ENCODE measurements around the gene NOD1.
A peak's percentile ranks its signal among the peaks of the same experiment; 100 is the strongest.
"Not testable (repeated sequence)": the region's sequence is repeated elsewhere in the genome, so short reads cannot be mapped to it uniquely, and the experiment has no call there.

The NOD1 gene

GRCh38 chr7:30447466-30447865 lies 31.1 kb downstream of the NOD1 start:
- DNase-seq (ENCODE audit: low read depth) = no peak

GRCh38 chr7:30446266-30446665 lies 32.3 kb downstream of the NOD1 start:
- DNase-seq (ENCODE audit: low read depth) = no peak

DNA sequence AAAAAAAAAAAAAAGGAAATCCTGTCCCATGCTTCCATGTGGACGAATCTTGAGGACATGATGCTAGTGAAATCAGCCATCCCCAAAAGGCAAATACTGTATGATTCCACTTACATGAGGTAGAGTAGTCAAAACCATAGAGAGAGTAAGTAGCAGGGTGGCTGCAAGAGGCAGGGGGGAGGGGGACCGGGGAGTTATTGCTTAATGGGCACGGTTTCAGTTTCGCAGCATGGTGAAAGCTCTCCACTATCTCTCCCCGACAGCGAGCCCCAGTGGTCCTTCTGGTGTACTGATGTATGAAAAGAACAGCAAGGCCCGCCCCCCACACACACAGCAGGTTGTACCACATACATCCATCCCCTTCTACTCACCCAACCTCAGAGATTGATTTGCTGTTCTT lies 32.8 kb downstream of the NOD1 start:
- no peak for DNase-seq (ENCODE audit: low read depth)

GRCh38 chr7:30437823-30438574 lies 40.6 kb downstream of the NOD1 start:
- DNase-seq (ENCODE audit: low read depth) = no peak

GRCh38 chr7:30436518-30436917 lies 42.1 kb downstream of the NOD1 start:
- no peak for DNase-seq (ENCODE audit: low read depth)

- no peak for DNase-seq (ENCODE audit: low read depth)
These were observed 42.5 kb downstream of the NOD1 start for GRCh38 chr7:30436046-30436445.

GRCh38 chr7:30434140-30434799 lies 44.3 kb downstream of the NOD1 start:
- DNase-seq (ENCODE audit: low read depth) = no peak

- no peak for DNase-seq (ENCODE audit: low read depth)
These were observed 45.1 kb downstream of the NOD1 start for GRCh38 chr7:30433506-30433905.

GRCh38 chr7:30433082-30433481 lies 45.5 kb downstream of the NOD1 start:
- peak; percentile 68 for DNase-seq (ENCODE audit: low read depth)

- no peak for DNase-seq (ENCODE audit: low read depth)
These were observed 47.8 kb downstream of the NOD1 start for GRCh38 chr7:30430777-30431176.

DNA sequence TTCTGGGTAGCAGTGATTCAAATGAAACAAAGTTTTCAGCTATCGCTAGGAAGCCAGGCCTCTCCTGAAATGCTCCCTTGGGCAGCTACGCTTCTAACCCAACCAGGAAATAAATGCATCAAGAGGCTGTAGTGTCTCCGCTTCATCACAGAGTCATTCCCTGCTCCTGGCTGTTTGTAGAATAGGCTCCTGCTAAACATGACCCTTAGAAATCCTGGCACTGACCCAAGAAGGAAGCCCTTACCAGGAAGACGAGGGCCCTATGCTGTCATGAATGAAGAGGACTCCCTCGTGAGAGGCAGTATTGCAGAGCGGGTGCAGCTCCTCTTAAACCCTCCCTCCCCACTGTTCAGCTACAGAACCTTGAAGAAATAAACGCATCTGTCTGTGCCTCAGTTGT lies 48.3 kb downstream of the NOD1 start:
- no peak for DNase-seq (ENCODE audit: low read depth)

DNA sequence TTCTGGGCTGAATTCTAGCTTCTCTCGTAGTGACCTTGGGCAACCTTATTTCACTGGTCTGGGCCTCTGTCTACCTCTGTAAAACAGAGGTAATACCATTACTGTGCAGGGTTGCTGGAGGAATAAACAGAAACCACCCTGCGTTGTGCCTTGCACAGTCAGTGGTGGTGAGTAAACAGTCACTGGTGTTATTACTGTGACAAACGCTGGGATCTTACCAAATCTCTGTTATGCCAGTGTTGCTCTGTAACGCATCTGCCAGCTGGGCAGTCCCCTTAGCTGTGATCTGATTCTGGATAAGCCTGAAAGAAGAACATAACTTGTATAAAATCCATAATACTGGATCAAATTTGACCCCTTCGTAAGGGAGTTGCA lies 49.4 kb downstream of the NOD1 start:
- no peak for DNase-seq (ENCODE audit: low read depth)

DNA sequence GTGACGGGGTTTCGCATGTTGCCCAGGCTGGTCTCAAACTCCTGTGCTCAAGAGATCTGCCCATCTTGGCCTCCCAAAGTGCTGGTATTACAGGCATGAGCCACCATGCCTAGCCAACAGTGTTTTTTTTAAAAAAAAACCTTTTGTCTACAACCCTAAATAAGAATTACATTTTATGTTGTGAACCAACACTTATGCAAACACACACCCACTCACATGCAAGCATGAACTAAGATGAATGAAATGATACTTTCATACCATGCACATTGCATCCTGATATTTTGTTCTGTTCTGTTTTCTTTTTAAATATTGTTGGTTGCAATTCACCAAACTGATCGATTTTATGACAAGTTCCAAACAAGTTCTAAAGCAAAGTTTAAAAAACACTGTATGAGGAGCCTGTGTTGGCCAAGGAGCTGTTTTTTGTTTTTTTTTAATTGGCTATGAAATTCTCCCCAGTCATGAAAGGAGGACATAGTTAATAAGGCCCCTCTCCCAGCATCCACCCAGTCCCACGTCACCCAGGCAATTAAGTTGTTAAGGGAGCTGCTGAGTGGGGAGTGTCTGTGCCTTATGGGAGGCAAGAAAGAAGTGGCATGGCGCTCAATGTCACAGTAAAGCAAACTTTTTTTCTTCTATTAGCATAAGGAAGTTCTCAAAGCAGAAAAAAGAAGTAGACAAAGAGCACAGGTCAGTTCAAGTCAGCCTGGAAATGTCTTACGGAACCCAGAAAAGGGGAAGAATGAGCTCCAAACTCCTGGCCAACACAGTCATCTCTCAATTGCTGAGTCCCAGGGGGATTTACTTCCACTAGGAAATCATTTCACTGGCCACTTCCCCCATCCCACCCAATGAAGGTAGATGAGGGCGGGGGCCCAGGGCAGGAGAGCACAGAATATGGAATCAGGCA lies 50.1 kb downstream of the NOD1 start:
- no peak for DNase-seq (ENCODE audit: low read depth)

GRCh38 chr7:30427296-30428070 lies 51.1 kb downstream of the NOD1 start:
- no peak for DNase-seq (ENCODE audit: low read depth)

DNA sequence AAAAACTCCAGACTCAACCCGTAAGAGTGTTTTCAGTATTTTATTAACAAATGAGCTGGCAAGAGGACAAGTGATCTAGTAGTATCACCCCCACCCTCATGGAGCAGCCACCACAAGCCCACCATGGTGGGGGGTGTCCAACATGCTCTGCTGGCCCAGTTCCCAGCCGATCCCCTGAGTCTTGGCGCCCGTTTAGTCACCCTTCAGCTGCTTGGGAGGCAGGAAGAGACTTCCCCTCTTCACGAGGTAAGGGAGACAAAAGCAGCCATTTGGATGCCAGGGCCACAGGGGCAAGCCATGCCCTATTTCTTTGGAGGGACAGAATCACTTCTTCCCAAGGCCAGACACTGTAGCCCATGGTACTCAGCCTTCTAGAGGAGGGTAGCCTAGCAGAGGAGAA lies 54.1 kb downstream of the NOD1 start:
- DNase-seq (ENCODE audit: low read depth) = no peak

DNA sequence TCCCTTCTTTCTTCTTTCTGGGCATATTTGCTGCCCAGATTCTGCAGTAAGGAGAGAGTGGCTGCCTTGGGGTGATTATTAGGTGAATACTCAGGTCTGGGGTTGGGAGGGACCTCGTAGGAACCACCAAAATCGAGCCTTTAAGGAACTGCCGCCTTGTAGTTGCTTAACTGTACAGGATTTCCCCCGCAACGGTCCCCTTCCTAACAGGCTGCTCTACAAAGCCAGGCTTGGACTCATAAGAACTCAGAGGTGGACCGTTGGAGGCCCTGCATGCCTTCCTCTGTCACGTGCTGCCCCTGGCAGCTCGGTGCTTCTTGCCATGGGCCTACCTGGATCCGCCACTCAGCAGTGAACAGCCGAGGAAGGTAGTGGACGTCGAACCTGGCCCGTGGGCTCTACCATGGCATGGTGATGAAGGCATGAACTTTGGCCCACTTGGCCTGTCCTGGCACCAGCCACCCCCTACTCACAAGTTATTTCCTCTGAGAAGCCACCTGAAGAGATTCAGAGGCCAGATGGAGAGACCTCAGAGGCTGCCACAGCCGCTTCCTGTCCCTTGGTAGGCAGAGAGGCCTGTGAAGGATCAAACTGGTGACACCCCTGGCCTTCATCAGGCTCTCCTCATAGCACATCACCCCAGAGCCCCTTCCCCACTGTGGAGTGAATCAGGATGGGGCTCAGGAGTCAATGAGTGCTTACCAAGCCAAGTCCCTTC lies 54.6 kb downstream of the NOD1 start:
- no peak for DNase-seq (ENCODE audit: low read depth)

- DNase-seq (ENCODE audit: low read depth) = no peak
These were observed 55.7 kb downstream of the NOD1 start for GRCh38 chr7:30422922-30423321.

DNA sequence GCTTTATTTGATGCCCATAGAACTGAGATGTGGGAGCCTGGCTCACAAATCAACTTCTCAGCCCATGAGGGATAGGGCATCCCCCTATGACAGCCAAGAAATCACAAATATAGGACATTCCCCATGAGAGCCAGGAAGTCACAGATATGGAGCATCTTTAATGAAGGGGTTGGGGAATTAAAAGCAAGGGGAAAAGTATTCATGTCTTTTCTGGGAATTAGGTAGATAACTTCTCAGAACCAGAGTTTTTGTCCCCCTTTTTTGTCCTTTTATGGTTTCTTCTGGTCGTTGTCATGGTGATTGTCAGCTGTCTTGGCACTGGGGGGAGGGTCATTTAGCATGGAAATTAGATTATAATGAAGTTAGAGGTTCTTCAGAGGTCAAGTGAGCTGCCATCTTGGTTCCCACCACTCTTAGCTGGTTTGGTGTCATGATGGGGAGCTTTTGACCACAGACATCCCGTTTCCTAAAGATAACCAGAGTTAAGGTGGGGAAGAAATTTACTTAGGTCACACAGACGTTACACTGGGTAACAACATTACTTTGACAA lies 56.9 kb downstream of the NOD1 start:
- no peak for DNase-seq (ENCODE audit: low read depth)

DNA sequence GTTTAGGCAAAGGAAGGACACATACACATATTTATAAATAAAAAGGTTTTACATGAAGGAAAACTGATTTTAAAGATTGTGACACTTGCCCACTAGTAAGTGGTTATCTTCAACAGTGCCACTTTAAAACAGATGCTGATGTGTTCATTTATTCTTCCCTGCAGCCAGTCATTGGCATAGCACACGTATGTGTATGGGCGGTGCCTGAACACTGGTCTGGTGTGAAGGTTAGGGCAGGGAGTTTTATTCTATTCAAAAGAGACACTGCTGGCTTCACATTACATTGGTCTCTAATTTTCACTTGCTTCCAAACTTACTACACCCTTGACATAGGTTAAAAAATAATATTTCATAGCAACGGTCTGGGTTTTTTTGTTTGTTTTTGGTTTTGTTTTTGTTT lies 57.9 kb downstream of the NOD1 start:
- DNase-seq (ENCODE audit: low read depth) = no peak

DNA sequence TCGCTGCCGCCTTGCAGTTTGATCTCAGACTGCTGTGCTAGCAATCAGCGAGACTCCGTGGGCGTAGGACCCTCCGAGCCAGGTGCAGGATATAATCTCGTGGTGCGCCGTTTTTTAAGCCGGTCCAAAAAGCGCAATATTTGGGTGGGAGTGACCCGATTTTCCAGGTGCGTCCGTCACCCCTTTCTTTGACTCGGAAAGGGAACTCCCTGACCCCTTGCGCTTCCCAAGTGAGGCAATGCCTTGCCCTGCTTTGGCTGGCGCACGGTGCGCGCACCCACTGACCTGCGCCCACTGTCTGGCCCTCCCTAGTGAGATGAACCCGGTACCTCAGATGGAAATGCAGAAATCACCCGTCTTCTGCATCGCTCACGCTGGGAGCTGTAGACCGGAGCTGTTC lies 58.5 kb downstream of the NOD1 start:
- not testable (repeated sequence) for DNase-seq (ENCODE audit: low read depth)

DNA sequence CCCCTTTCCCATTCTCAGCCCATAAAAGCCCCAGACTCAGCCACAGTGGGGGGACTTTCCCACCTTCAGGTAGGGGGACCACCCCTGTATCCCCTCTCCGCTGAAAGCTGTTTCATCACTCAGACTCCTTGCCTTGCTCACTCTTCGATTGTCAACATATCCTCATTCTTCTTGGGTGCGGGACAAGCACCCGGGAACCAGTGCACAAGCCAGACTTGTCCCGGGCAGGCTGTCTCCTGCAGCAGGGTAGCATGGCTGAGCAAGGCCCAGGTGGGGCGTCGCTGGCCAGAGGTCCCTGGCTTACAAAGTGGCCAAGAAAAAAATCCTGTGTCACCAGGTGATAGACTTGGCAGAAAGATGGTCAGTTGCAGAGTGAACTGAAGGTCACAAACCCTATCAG lies 64.7 kb downstream of the NOD1 start:
- DNase-seq (ENCODE audit: low read depth) = no peak

Data from GM04503 (cell line).